Panc1 (cell line): ENCODE data around the gene KLHL26. TPM values are rescaled to one million over a fixed set of nuclear protein-coding genes. Genes with fewer than 3 reads are reported as not detected.

Experiments used
- ATAC-seq: fragments of 200-7000 bp; cut with Tn5 transposase; 2 replicates; pipeline ENCODE4 v1.9.1; 2020; ENCODE audit warnings: mild to moderate bottlenecking, moderate library complexity
- BruUV-seq: library from RNA; stranded (reverse); fragments of 400-500 nt; replicated peaks from 2 replicates; lab custom pipeline; 2021; lab: Mats Ljungman, UMichigan
- CTCF ChIA-PET: fragments of 300-600 bp; sonication (Branson Sonifier 250); formaldehyde crosslinking; loops from one replicate; lab custom pipeline; 2022; ENCODE audit warnings: antibody characterized with exemption; lab: Charles Lee
- POLR2A ChIA-PET: fragments of 300-600 bp; sonication (Branson Sonifier 250); formaldehyde crosslinking; loops from one replicate; lab custom pipeline; 2022; ENCODE audit warnings: antibody characterized with exemption; lab: Charles Lee
- DNase-seq: peaks from one replicate; pipeline ENCODE4 v3.0.0-alpha.2; 2010; ENCODE audit warnings: low read depth, low spot score
- H3K27ac ChIP-seq: 2 replicates; pipeline ENCODE4 v1.5.1; 2011; ENCODE audit warnings: mild to moderate bottlenecking, low read length, inconsistent platforms
- H3K27me3 ChIP-seq: fragments of 200-500 bp; sonication (Bioruptor generic); 2 replicates; pipeline ENCODE4 v1.6.0; 2014; ENCODE audit warnings: low read length, inconsistent platforms; ENCODE audit not compliant: control insufficient read depth, insufficient read depth
- H3K36me3 ChIP-seq: fragments of 200-500 bp; sonication (Bioruptor generic); 2 replicates; pipeline ENCODE4 v1.5.1; 2014; ENCODE audit warnings: inconsistent platforms, mild to moderate bottlenecking, low read length, moderate library complexity; ENCODE audit not compliant: control insufficient read depth, insufficient read depth
- H3K4me1 ChIP-seq: 2 replicates; pipeline ENCODE4 v1.5.1; 2011; ENCODE audit warnings: inconsistent platforms, mild to moderate bottlenecking, low read length, moderate library complexity; ENCODE audit not compliant: control insufficient read depth, insufficient read depth
- H3K4me3 ChIP-seq, 2 experiments: 2 replicates each; pipeline ENCODE4 v1.5.1; 2011 to 2012; ENCODE audit warnings: low read depth in 2 of 2, low read length in 2 of 2, mild to moderate bottlenecking in 2 of 2, inconsistent platforms in 1 of 2, moderate library complexity in 1 of 2
- H3K9me3 ChIP-seq: fragments of 200-500 bp; sonication (Bioruptor generic); 2 replicates; pipeline ENCODE4 v1.5.1; 2014; ENCODE audit warnings: low read depth, mild to moderate bottlenecking, inconsistent platforms, low read length, moderate library complexity; ENCODE audit not compliant: control insufficient read depth, insufficient read depth
- CTCF ChIP-seq: fragments of 450-650 bp; IDR thresholded peaks from 2 replicates; pipeline ENCODE4 v1.5.1; 2017; ENCODE audit warnings: mild to moderate bottlenecking
- POLR2AphosphoS5 ChIP-seq: IDR thresholded peaks from 2 replicates; pipeline ENCODE4 v1.6.1; 2012; ENCODE audit warnings: mild to moderate bottlenecking, low read depth, low read length, moderate library complexity
- REST ChIP-seq, 2 experiments: IDR thresholded peaks; 2 replicates each; pipeline ENCODE4 v1.6.1; 2011 to 2012; ENCODE audit warnings: low read depth in 2 of 2, control low read depth in 1 of 2, low read length in 1 of 2, mild to moderate bottlenecking in 1 of 2, moderate library complexity in 1 of 2; ENCODE audit not compliant: insufficient read depth in 1 of 2
- SIN3A ChIP-seq: IDR thresholded peaks from 2 replicates; pipeline ENCODE4 v1.6.1; 2012; ENCODE audit warnings: low read depth, mild to moderate bottlenecking, low read length, moderate library complexity, borderline replicate concordance; ENCODE audit not compliant: insufficient read depth
- TCF7L2 ChIP-seq: IDR thresholded peaks from 2 replicates; pipeline ENCODE4 v1.6.1; 2011; ENCODE audit warnings: mild to moderate bottlenecking, low read depth, low read length, inconsistent platforms
- in situ Hi-C: cut with HindIII; loops from 2 replicates; pipeline ENCODE4 v1.10.0; 2016; ENCODE audit warnings: low sequenced_read_pairs, low pct_unique_long_range_greater_than_20kb
- intact Hi-C: fragments of 100-400 bp; cut with micrococcal nuclease; formaldehyde crosslinking; loops from one replicate; pipeline ENCODE4 v1.10.0; 2022; ENCODE audit not compliant: unreplicated experiment
- total RNA-seq: library from RNA; stranded (reverse); gene quantifications from one replicate; pipeline ENCODE4 v1.2.1, GENCODE V29; 2021; ENCODE audit not compliant: unreplicated experiment

The KLHL26 gene
- total RNA-seq, 1 experiment from 2014 or later, result 4.4 TPM

- intact Hi-C loops, result no loop called here
- Histone ChIP-seq H3K27me3 (no peaks in the 10 kb centered on the region), H3K4me1 (peaks cover 4% of the 10 kb centered on the region; the same call in 1 of the 2 replicates), H3K9me3 (no peaks in the 10 kb centered on the region), H3K27ac (no peak overlapping the region), H3K4me3 (no peak overlapping the region), H3K36me3 (no peaks in the 10 kb centered on the region)
- TF ChIP-seq REST (IDR thresholded peaks at IDR 0.05; ENCODE audit: insufficient read depth in 1 of 2, low read depth in 2 of 2, low read length in 1 of 2) (no peak), SIN3A (no peak), CTCF (no peak), POLR2AphosphoS5 (no peak), TCF7L2 (no peak)
- in situ Hi-C loops, result no loop called here
- BruUV-seq, result no TSS peak
- ChIA-PET CTCF (no interaction called here), POLR2A (no interaction called here)
- no peak for ATAC-seq
- no peak for DNase-seq
Observed at GRCh38 chr19:18662972-18663732, 26.3 kb downstream of the KLHL26 start.

GRCh38 chr19:18663940-18664530, 27.2 kb downstream of the KLHL26 start:
- Histone ChIP-seq H3K4me1 (peaks cover 4% of the 10 kb centered on the region; the same call in 1 of the 2 replicates), H3K9me3 (no peaks in the 10 kb centered on the region), H3K27ac (no peak overlapping the region), H3K36me3 (no peaks in the 10 kb centered on the region), H3K27me3 (no peaks in the 10 kb centered on the region), H3K4me3 (no peak overlapping the region)
- no peak for TF ChIP-seq TCF7L2
- TF ChIP-seq REST (IDR thresholded peaks at IDR 0.05; ENCODE audit: insufficient read depth in 1 of 2, low read depth in 2 of 2, low read length in 1 of 2), result no peak
- TF ChIP-seq CTCF, result no peak
- TF ChIP-seq POLR2AphosphoS5, result no peak
- TF ChIP-seq SIN3A, result no peak
- in situ Hi-C loops (no loop called here), intact Hi-C loops (no loop called here)
- DNase-seq, result no peak
- ChIA-PET POLR2A (no interaction called here), CTCF (interaction anchor here (0.7 kb wide), 2 partner anchors 9 to 565 kb away, joined by 3 to 4 read pairs; no protein-coding TSS in a partner anchor)
- no peak for ATAC-seq
- no TSS peak for BruUV-seq
